Mesenchymal stem cell (in vitro differentiated cells and primary cell): ENCODE measurements around the gene POMC. TPM values are rescaled to one million over a fixed set of nuclear protein-coding genes. Genes with fewer than 3 reads are reported as not detected.
A peak's percentile ranks its signal among the peaks of the same experiment; 100 is the strongest.

ENCODE experiments used
- DNase-seq: peaks from one replicate; pipeline ENCODE4 v3.0.0-alpha.2; 2013
- H2AFZ ChIP-seq: one replicate; pipeline ENCODE4 v1.6.1; 2013; ENCODE audit warnings: low read depth, mild to moderate bottlenecking, control low read depth, inconsistent platforms, low read length, moderate library complexity
- H2AK5ac ChIP-seq: 2 replicates; pipeline ENCODE4 v1.6.1; 2013; ENCODE audit warnings: low read length, moderate library complexity, mild to moderate bottlenecking, inconsistent platforms; ENCODE audit not compliant: severe bottlenecking
- H2BK120ac ChIP-seq: one replicate; pipeline ENCODE4 v1.6.1; 2013; ENCODE audit warnings: low read depth, mild to moderate bottlenecking, inconsistent platforms, low read length, moderate library complexity
- H2BK12ac ChIP-seq, 2 experiments: one replicate each; pipeline ENCODE4 v1.6.1; 2013; ENCODE audit warnings: inconsistent platforms in 2 of 2, low read length in 2 of 2, mild to moderate bottlenecking in 2 of 2, moderate library complexity in 2 of 2, control low read depth in 1 of 2
- H2BK15ac ChIP-seq: one replicate; pipeline ENCODE4 v1.6.1; 2013; ENCODE audit warnings: mild to moderate bottlenecking, low read depth, inconsistent platforms; ENCODE audit not compliant: poor library complexity, severe bottlenecking
- H2BK5ac ChIP-seq: 2 replicates; pipeline ENCODE4 v1.6.1; 2013; ENCODE audit warnings: low read depth, mild to moderate bottlenecking, low read length, control low read depth, inconsistent platforms; ENCODE audit not compliant: poor library complexity, severe bottlenecking
- H3K14ac ChIP-seq, 2 experiments: one replicate each; pipeline ENCODE4 v1.6.1; 2013; ENCODE audit warnings: inconsistent platforms in 2 of 2, low read length in 2 of 2, control low read depth in 1 of 2, mild to moderate bottlenecking in 1 of 2, moderate library complexity in 1 of 2
- H3K18ac ChIP-seq, 2 experiments: one replicate each; pipeline ENCODE4 v1.6.1; 2013; ENCODE audit warnings: inconsistent platforms in 2 of 2, low read length in 2 of 2, control low read depth in 1 of 2, low read depth in 1 of 2, mild to moderate bottlenecking in 1 of 2
- H3K23ac ChIP-seq, 2 experiments: one replicate each; pipeline ENCODE4 v1.6.1; 2013; ENCODE audit warnings: inconsistent platforms in 2 of 2, low read length in 2 of 2, mild to moderate bottlenecking in 2 of 2, moderate library complexity in 2 of 2, control low read depth in 1 of 2
- H3K27ac ChIP-seq: 2 replicates; pipeline ENCODE4 v1.5.1; 2013; ENCODE audit warnings: mild to moderate bottlenecking, moderate library complexity, low read length, control low read depth, inconsistent platforms; ENCODE audit not compliant: poor library complexity, severe bottlenecking
- H3K27me3 ChIP-seq, 2 experiments: 2 replicates each; pipeline versions ENCODE4 v1.6.1 to v1.7.0; 2013; ENCODE audit warnings: low read length in 2 of 2, mild to moderate bottlenecking in 2 of 2, moderate library complexity in 2 of 2, control low read depth in 1 of 2, inconsistent platforms in 1 of 2; ENCODE audit not compliant: control insufficient read depth in 1 of 2, insufficient read depth in 1 of 2
- H3K36me3 ChIP-seq, 2 experiments: 2 replicates each; pipeline versions ENCODE4 v1.6.1 to v1.7.0; 2013; ENCODE audit warnings: low read length in 2 of 2, control low read depth in 1 of 2, inconsistent platforms in 1 of 2, low read depth in 1 of 2, mild to moderate bottlenecking in 1 of 2; ENCODE audit not compliant: insufficient read depth in 2 of 2, control insufficient read depth in 1 of 2
- H3K4ac ChIP-seq, 2 experiments: one replicate each; pipeline ENCODE4 v1.6.1; 2013; ENCODE audit warnings: inconsistent platforms in 2 of 2, low read length in 2 of 2, mild to moderate bottlenecking in 2 of 2, moderate library complexity in 2 of 2, control low read depth in 1 of 2, low read depth in 1 of 2
- H3K4me1 ChIP-seq: 2 replicates; pipeline ENCODE4 v1.6.1; 2013; ENCODE audit warnings: low read depth, low read length, control low read depth; ENCODE audit not compliant: control insufficient read depth, insufficient read depth
- H3K4me2 ChIP-seq: 2 replicates; pipeline ENCODE4 v1.6.1; 2013; ENCODE audit warnings: low read length, mild to moderate bottlenecking, inconsistent platforms; ENCODE audit not compliant: poor library complexity, severe bottlenecking
- H3K4me3 ChIP-seq, 2 experiments: 2 replicates each; pipeline versions ENCODE4 v1.5.1 to v1.7.0; 2013; ENCODE audit warnings: low read length in 2 of 2, mild to moderate bottlenecking in 2 of 2, control low read depth in 1 of 2, low read depth in 1 of 2; ENCODE audit not compliant: insufficient read depth in 1 of 2
- H3K79me1 ChIP-seq: replicated peaks from 2 replicates; pipeline ENCODE4 v1.6.1; 2013; ENCODE audit warnings: mild to moderate bottlenecking, control low read depth, low read length, inconsistent platforms; ENCODE audit not compliant: poor library complexity, severe bottlenecking
- H3K9ac ChIP-seq: 2 replicates; pipeline ENCODE4 v1.7.0; 2013; ENCODE audit warnings: mild to moderate bottlenecking, low read length, moderate library complexity
- H3K9me3 ChIP-seq: 2 replicates; pipeline ENCODE4 v1.7.0; 2013; ENCODE audit warnings: mild to moderate bottlenecking, low read length; ENCODE audit not compliant: control insufficient read depth
- H4K8ac ChIP-seq: one replicate; pipeline ENCODE4 v1.6.1; 2013; ENCODE audit warnings: inconsistent platforms, mild to moderate bottlenecking, low read length, moderate library complexity
- H4K91ac ChIP-seq: one replicate; pipeline ENCODE4 v1.6.1; 2013; ENCODE audit warnings: mild to moderate bottlenecking, low read length, inconsistent platforms
- WGBS: methylation state at CpG from one replicate; pipeline ENCODE4 v1.1.7; 2013; ENCODE audit warnings: mixed read lengths; 5-methylcytosine and 5-hydroxymethylcytosine counted together
- polyA plus RNA-seq, 2 experiments: library from polyadenylated mRNA; stranded (reverse); fragments of 200-250 nt; gene quantifications; one replicate each; pipeline ENCODE4 v1.2.3, GENCODE V29; 2013

The POMC gene
- not detected for polyA plus RNA-seq (2013, experiment 1 of 2)
- not detected for polyA plus RNA-seq (2013, experiment 2 of 2)

- Histone ChIP-seq H4K8ac (no peak within 1 kb of the TSS), H3K4me3 (peak within 1 kb of the TSS; percentile 46 to 69), H2BK120ac (no peak within 1 kb of the TSS), H3K4me1 (peaks cover 10% of the 10 kb centered on the region), H3K4me2 (peak within 1 kb of the TSS; percentile 98), H3K4ac (no peak within 1 kb of the TSS), H3K18ac (no peak within 1 kb of the TSS), H2AK5ac (no peak within 1 kb of the TSS), H3K79me1 (no peaks in the 10 kb centered on the region), H3K14ac (no peak within 1 kb of the TSS), H3K9ac (no peak within 1 kb of the TSS), H2BK5ac (no peak within 1 kb of the TSS), H2BK15ac (no peak within 1 kb of the TSS), H2AFZ (no peak within 1 kb of the TSS), H4K91ac (no peak within 1 kb of the TSS), H3K9me3 (peaks cover 5% of the 10 kb centered on the region), H3K27ac (no peak within 1 kb of the TSS), H3K27me3 (peaks cover 75 to 82% of the 10 kb centered on the region in 2 experiments), H3K23ac (peak within 1 kb of the TSS in 1 of 2 experiments; percentile 14), H3K36me3 (no peaks in the 10 kb centered on the region), H2BK12ac (no peak within 1 kb of the TSS)
- WGBS = 3% methylated on average over 75 of the region's 75 CpGs
- peak; percentile 49 for DNase-seq
Measured at GRCh38 chr2:25168256-25169072, at the start of gene POMC. Gene POMC, minus strand, starts transcription at chr2:25168580. Its CDS starts 3,808 bp downstream, at chr2:25164772.

- no peaks in the 10 kb centered on the region for H3K79me1 ChIP-seq
- no peak overlapping the region for H4K8ac ChIP-seq
- no peak overlapping the region for H3K9ac ChIP-seq
- H3K4me2 ChIP-seq = no peak overlapping the region
- no peak overlapping the region for H3K4me3 ChIP-seq
- H2AFZ ChIP-seq = no peak overlapping the region
- no peak overlapping the region for H3K27ac ChIP-seq
- no peak overlapping the region for H2BK5ac ChIP-seq
- no peak overlapping the region for H3K14ac ChIP-seq
- H2BK12ac ChIP-seq = no peak overlapping the region
- H2BK120ac ChIP-seq = no peak overlapping the region
- no peak overlapping the region for H3K4ac ChIP-seq
- WGBS = 93% methylated on average over 3 of the region's 3 CpGs
- peaks cover 6% of the 10 kb centered on the region for H3K4me1 ChIP-seq
- no peaks in the 10 kb centered on the region for H3K36me3 ChIP-seq
- H3K9me3 ChIP-seq = no peaks in the 10 kb centered on the region
- H2BK15ac ChIP-seq = no peak overlapping the region
- H2AK5ac ChIP-seq = no peak overlapping the region
- H4K91ac ChIP-seq = no peak overlapping the region
- H3K23ac ChIP-seq = no peak overlapping the region
- DNase-seq = no peak
- H3K27me3 ChIP-seq = no peaks in the 10 kb centered on the region
- H3K18ac ChIP-seq = no peak overlapping the region
Measured at GRCh38 chr2:25218100-25218499, 49.7 kb upstream of the POMC start.

GRCh38 chr2:25215948-25216679, 47.7 kb upstream of the POMC start:
- H3K4me2 ChIP-seq = peak overlapping the region; percentile 87
- peaks cover 6% of the 10 kb centered on the region for H3K4me1 ChIP-seq
- no peak overlapping the region for H2AK5ac ChIP-seq
- peak overlapping the region; percentile 26 for H3K27ac ChIP-seq
- H3K9me3 ChIP-seq = no peaks in the 10 kb centered on the region
- peak overlapping the region; percentile 74 for H2AFZ ChIP-seq
- H2BK120ac ChIP-seq = peak overlapping the region; percentile 49
- H4K8ac ChIP-seq = peak overlapping the region; percentile 92
- no peaks in the 10 kb centered on the region for H3K27me3 ChIP-seq
- H3K23ac ChIP-seq = no peak overlapping the region
- H3K4me3 ChIP-seq = peak overlapping the region; percentile 64 to 79
- no peak overlapping the region for H2BK12ac ChIP-seq
- no peaks in the 10 kb centered on the region for H3K79me1 ChIP-seq
- WGBS = 4% methylated on average over 43 of the region's 71 CpGs
- peak overlapping the region; percentile 83 for H4K91ac ChIP-seq
- peak overlapping the region; percentile 88 for H3K9ac ChIP-seq
- peak overlapping the region; percentile 63 to 81 for H3K4ac ChIP-seq
- no peak overlapping the region for H3K14ac ChIP-seq
- peak; percentile 61 for DNase-seq
- H3K36me3 ChIP-seq = no peaks in the 10 kb centered on the region
- H2BK5ac ChIP-seq = no peak overlapping the region
- no peak overlapping the region for H2BK15ac ChIP-seq
- H3K18ac ChIP-seq = peak overlapping the region; percentile 45 to 85

DNA sequence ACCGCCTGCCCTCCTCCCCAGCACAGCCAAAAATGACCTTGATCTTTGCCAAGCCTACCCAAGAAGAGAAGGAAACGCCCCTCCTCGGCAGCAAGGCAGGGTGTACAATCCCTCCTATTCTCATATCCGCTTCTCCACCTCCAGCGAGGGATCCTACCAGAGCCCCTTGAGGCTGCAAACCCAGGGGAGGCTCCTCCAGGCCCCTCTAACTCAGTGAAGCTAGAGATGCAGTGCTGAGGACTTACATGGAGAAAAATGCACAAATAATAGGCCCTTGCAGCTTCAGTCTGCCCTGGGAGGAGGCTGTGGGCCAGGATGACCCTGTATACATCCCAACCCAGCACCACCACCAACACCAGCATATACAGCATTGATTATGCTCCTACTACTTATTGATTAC, 46.9 kb upstream of the POMC start:
- Histone ChIP-seq H4K91ac (no peak overlapping the region), H4K8ac (peak overlapping the region; percentile 82), H3K79me1 (no peaks in the 10 kb centered on the region), H2BK12ac (no peak overlapping the region), H3K4me2 (no peak overlapping the region), H3K4me1 (peaks cover 6% of the 10 kb centered on the region), H2BK5ac (no peak overlapping the region), H2AK5ac (peak overlapping the region; percentile 21), H3K27ac (no peak overlapping the region), H3K27me3 (no peaks in the 10 kb centered on the region), H3K23ac (no peak overlapping the region), H2AFZ (peak overlapping the region; percentile 74), H3K4me3 (peak overlapping the region in 1 of 2 experiments; percentile 79), H2BK15ac (no peak overlapping the region), H3K18ac (peak overlapping the region in 1 of 2 experiments; percentile 45), H3K14ac (no peak overlapping the region), H3K4ac (peak overlapping the region; percentile 47 to 81), H2BK120ac (no peak overlapping the region), H3K9ac (peak overlapping the region; percentile 88), H3K9me3 (no peaks in the 10 kb centered on the region), H3K36me3 (no peaks in the 10 kb centered on the region)
- 77% methylated on average over 4 of the region's 5 CpGs for WGBS
- DNase-seq = no peak
